PC-9 (cell line): ENCODE measurements around the gene DNAJC12. TPM values are rescaled to one million over a fixed set of nuclear protein-coding genes. Genes with fewer than 3 reads are reported as not detected.
A peak's percentile ranks its signal among the peaks of the same experiment; 100 is the strongest.
"Not testable (repeated sequence)": the region's sequence is repeated elsewhere in the genome, so short reads cannot be mapped to it uniquely, and the experiment has no call there.

Experiments used
- BruUV-seq: library from RNA; stranded (reverse); fragments of 400-500 nt; replicated peaks from 2 replicates; lab custom pipeline; 2021; lab: Mats Ljungman, UMichigan
- CTCF ChIA-PET: fragments of 300-600 bp; sonication (Branson Sonifier 250); formaldehyde crosslinking; loops from one replicate; lab custom pipeline; 2022; ENCODE audit warnings: antibody characterized with exemption; lab: Charles Lee
- POLR2A ChIA-PET: fragments of 300-600 bp; sonication (Branson Sonifier 250); formaldehyde crosslinking; loops from one replicate; lab custom pipeline; 2022; ENCODE audit warnings: antibody characterized with exemption; ENCODE audit not compliant: unreplicated experiment; lab: Charles Lee
- DNase-seq, 2 experiments: peaks; one replicate each; pipeline versions ENCODE4 v3.0.0 to v3.0.0-alpha.2; 2015 to 2022; ENCODE audit warnings: mixed read lengths in 1 of 2
- H2AFZ ChIP-seq: fragments of 200-600 bp; sonication (generic); 2 replicates; pipeline ENCODE4 v1.8.1; 2017; ENCODE audit warnings: antibody characterized with exemption
- H3F3A ChIP-seq: fragments of 200-600 bp; sonication (generic); 2 replicates; pipeline ENCODE4 v1.8.1; 2017; ENCODE audit warnings: antibody characterized with exemption, mild to moderate bottlenecking, low read depth; ENCODE audit not compliant: insufficient read depth
- H3K27ac ChIP-seq: fragments of 200-600 bp; sonication (generic); 2 replicates; pipeline ENCODE4 v1.6.1; 2016; ENCODE audit warnings: mixed run types
- H3K27me3 ChIP-seq: fragments of 200-600 bp; sonication (generic); 2 replicates; pipeline ENCODE4 v1.6.1; 2016; ENCODE audit warnings: low read depth, mixed run types; ENCODE audit not compliant: insufficient read depth
- H3K36me3 ChIP-seq: fragments of 200-600 bp; sonication (generic); 2 replicates; pipeline ENCODE4 v1.6.1; 2016; ENCODE audit warnings: low read depth, mixed run types
- H3K4me1 ChIP-seq: fragments of 200-600 bp; sonication (generic); replicated peaks from 2 replicates; pipeline ENCODE4 v1.6.1; 2016; ENCODE audit warnings: mixed run types; ENCODE audit not compliant: insufficient read depth
- H3K4me2 ChIP-seq: fragments of 200-600 bp; sonication (generic); 2 replicates; pipeline ENCODE4 v1.6.1; 2017; ENCODE audit warnings: mixed run types
- H3K4me3 ChIP-seq: fragments of 200-600 bp; sonication (generic); 2 replicates; pipeline ENCODE4 v1.6.1; 2016; ENCODE audit warnings: mixed run types
- H3K79me2 ChIP-seq: fragments of 200-600 bp; sonication (generic); 2 replicates; pipeline ENCODE4 v1.6.1; 2017; ENCODE audit warnings: low read depth, mixed run types
- H3K9me2 ChIP-seq: fragments of 200-600 bp; sonication (generic); 2 replicates; pipeline ENCODE4 v1.8.1; 2017; ENCODE audit warnings: mild to moderate bottlenecking; ENCODE audit not compliant: insufficient read depth
- H3K9me3 ChIP-seq: fragments of 200-600 bp; sonication (generic); 2 replicates; pipeline ENCODE4 v1.8.1; 2016; ENCODE audit warnings: low read depth; ENCODE audit not compliant: insufficient read depth
- H4K20me1 ChIP-seq: fragments of 200-600 bp; sonication (generic); 2 replicates; pipeline ENCODE4 v1.8.1; 2017; ENCODE audit not compliant: insufficient read depth
- EZH2 ChIP-seq: fragments of 200-600 bp; sonication (generic); IDR thresholded peaks from 2 replicates; pipeline ENCODE4 v1.8.0; 2017; ENCODE audit warnings: antibody characterized with exemption, low read depth
- intact Hi-C: fragments of 100-400 bp; cut with micrococcal nuclease; formaldehyde crosslinking; loops from one replicate; pipeline ENCODE4 v1.10.0; 2022; ENCODE audit not compliant: unreplicated experiment
- total RNA-seq: library from RNA; stranded (reverse); gene quantifications from 2 replicates; pipeline ENCODE4 v1.2.3, GENCODE V29; 2021
- TF ChIP-seq, protein P1 (sequence below): fragments of 200-600 bp; sonication (generic); conservative IDR thresholded peaks from 2 replicates; pipeline ENCODE4 v1.6.1; 2017; ENCODE audit warnings: mixed run types, antibody characterized with exemption, mild to moderate bottlenecking, moderate library complexity

Gene DNAJC12
- total RNA-seq, 1 experiment from 2014 or later, result 0.33 TPM

DNA sequence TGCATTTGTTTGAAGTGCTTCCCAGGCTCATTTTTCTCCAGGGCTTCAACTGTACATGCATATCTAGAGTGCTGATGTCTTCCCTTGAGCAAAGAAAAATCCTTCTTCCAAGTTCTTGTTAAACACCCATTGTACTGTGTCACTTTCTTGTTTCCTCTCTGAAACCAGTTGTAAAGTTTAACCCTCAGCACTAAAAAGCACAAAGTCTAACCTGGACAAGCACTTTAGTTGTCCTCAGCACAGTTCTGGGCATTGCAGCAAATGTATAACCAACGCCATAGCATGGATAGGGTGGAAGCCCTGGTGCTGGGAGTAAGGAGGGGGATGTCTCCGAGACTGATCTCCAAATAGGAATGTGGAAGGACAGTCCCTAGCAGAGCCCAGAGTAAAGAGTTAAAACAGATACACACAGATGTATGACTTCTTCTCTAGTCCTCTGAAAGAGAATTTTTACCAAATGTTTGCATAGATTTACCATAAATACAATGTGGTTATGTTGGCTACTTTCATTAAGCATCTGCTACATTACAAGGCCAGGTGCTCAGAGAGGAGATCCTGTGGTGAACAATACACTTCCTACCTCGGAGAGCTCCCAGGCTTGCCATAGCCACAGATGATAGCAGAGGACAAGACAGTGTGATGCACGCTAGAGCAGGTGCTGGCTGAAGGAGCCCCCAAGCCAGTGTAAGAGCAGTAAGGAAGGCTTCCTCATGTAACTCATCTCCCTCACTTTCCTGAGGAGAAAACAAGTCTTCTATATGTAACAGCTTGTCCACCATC, 57.0 kb downstream of the DNAJC12 start:
- Histone ChIP-seq H3K9me2 (no peaks in the 10 kb centered on the region), H2AFZ (no peak overlapping the region), H3K27ac (no peak overlapping the region), H3K4me2 (no peak overlapping the region), H3K36me3 (no peaks in the 10 kb centered on the region), H3K4me3 (no peak overlapping the region), H3K4me1 (no peaks in the 10 kb centered on the region), H3K9me3 (no peaks in the 10 kb centered on the region), H3K27me3 (no peaks in the 10 kb centered on the region), H4K20me1 (no peaks in the 10 kb centered on the region), H3F3A (no peaks in the 10 kb centered on the region), H3K79me2 (no peaks in the 10 kb centered on the region)
- CTCF ChIA-PET, result no interaction called here
- DNase-seq, result no peak
- intact Hi-C loops, result loop anchor here (1.0 to 2.0 kb wide), 2 partner anchors 115 to 850 kb away; no protein-coding TSS in a partner anchor
- no peak for TF ChIP-seq EZH2
- POLR2A ChIA-PET, result no interaction called here
- BruUV-seq, result no TSS peak

DNA sequence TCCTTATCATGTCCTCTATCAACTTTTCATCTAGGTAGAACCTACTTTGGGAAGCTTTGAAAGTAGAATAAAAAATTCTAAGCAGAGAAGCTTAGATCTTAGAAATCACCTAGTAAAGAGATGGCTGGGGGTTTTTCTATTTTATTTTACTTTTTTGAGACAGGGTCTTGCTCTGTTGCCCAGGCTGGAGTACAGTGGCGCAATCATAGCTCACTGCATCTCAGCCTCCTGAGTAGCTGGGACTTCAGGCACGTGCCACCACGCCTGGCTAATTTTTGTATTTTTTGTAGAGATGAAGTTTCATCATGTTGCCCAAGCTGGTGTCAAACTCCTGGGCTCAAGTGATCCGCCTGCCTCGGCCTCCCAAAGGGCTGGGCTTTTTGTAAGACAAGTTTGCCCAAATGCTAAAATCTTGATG, 57.8 kb downstream of the DNAJC12 start:
- H3K27ac ChIP-seq, H2AFZ ChIP-seq, H3K4me2 ChIP-seq, H3K4me3 ChIP-seq, POLR2A ChIA-PET, BruUV-seq, H3K79me2 ChIP-seq, H3K4me1 ChIP-seq, H3K27me3 ChIP-seq, H3K36me3 ChIP-seq, H3K9me2 ChIP-seq, H4K20me1 ChIP-seq, DNase-seq, H3F3A ChIP-seq, H3K9me3 ChIP-seq: not testable (repeated sequence)
- CTCF ChIA-PET, result interaction anchor here (0.6 to 1.5 kb wide), 3 partner anchors 83 to 854 kb away, joined by 3 to 7 read pairs (median 4); partner anchors contain the start of gene LRRTM3
- intact Hi-C loops, result loop anchor here (1.0 to 2.0 kb wide), 2 partner anchors 114 to 849 kb away; no protein-coding TSS in a partner anchor

DNA sequence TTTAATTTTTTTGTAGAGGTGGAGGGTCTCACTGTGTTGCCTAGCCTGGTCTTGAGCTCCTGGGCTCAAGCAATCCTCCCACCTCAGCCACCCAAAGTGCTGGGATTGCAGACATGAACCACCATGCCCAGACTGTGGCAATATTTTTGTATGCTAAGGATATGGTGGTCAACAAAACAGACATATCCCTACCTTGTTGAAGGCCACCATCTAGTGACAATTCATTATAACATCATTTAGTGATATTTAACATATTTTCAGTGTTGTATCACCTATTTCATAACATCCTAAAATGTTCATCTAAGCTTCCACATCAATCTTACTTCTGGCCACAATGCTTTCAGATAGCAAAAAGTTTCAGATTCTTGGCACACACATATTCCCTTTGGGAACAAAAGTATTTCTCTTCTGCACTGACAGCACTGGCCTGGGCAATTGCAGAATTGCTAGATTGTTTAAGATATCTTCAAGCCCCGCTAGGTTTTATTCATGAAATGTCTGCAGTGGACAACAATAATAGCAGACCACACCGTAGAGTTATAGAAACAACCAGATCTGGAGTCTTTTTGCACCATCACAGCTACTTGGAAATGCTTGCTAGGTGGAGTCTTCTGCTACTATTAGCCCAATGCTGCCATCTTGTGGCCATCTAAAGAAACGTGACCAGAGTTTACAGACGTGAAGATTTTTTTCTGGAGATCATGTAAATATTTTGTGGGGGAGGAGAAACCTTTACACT, 58.4 kb downstream of the DNAJC12 start:
- DNase-seq, result peak; percentile 55 to 65
- Histone ChIP-seq H4K20me1 (no peaks in the 10 kb centered on the region), H3K79me2 (no peaks in the 10 kb centered on the region), H3K4me2 (no peak overlapping the region), H3K9me2 (no peaks in the 10 kb centered on the region), H3K4me1 (no peaks in the 10 kb centered on the region), H3K27me3 (no peaks in the 10 kb centered on the region), H3F3A (no peaks in the 10 kb centered on the region), H3K27ac (no peak overlapping the region), H3K9me3 (no peaks in the 10 kb centered on the region), H3K36me3 (no peaks in the 10 kb centered on the region), H2AFZ (no peak overlapping the region), H3K4me3 (no peak overlapping the region)
- TF ChIP-seq, protein P1, sequence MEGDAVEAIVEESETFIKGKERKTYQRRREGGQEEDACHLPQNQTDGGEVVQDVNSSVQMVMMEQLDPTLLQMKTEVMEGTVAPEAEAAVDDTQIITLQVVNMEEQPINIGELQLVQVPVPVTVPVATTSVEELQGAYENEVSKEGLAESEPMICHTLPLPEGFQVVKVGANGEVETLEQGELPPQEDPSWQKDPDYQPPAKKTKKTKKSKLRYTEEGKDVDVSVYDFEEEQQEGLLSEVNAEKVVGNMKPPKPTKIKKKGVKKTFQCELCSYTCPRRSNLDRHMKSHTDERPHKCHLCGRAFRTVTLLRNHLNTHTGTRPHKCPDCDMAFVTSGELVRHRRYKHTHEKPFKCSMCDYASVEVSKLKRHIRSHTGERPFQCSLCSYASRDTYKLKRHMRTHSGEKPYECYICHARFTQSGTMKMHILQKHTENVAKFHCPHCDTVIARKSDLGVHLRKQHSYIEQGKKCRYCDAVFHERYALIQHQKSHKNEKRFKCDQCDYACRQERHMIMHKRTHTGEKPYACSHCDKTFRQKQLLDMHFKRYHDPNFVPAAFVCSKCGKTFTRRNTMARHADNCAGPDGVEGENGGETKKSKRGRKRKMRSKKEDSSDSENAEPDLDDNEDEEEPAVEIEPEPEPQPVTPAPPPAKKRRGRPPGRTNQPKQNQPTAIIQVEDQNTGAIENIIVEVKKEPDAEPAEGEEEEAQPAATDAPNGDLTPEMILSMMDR, result peak; percentile 92
- TF ChIP-seq EZH2, result no peak
- POLR2A ChIA-PET, result no interaction called here
- intact Hi-C loops, result loop anchor here (1.0 to 10.0 kb wide), 3 partner anchors 113 to 849 kb away; no protein-coding TSS in a partner anchor
- BruUV-seq, result no TSS peak
- CTCF ChIA-PET, result interaction anchor here (0.5 to 1.5 kb wide), 5 partner anchors 9 to 854 kb away, joined by 3 to 17 read pairs (median 4); partner anchors contain the start of gene LRRTM3

DNA sequence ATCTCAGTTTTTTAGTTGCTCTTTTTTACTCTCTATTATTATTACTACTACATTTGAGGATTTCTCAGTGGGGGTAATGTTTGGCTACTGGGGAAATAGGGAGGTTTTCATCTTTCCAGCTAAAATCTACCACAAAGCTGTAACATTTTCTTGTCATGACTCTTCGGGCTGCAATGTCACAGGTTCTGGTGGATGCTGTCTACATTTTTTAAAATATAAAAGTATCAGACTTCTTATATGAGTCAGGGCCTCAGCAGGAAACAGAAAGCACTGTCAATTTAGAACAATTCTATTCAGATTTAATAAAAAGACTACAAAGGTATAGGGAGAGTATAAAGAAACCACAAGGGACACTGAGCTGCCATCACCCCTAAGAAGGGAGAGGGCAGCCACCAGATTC, 61.6 kb downstream of the DNAJC12 start:
- Histone ChIP-seq H3K4me3 (no peak overlapping the region), H3K9me3 (no peaks in the 10 kb centered on the region), H3K27me3 (no peaks in the 10 kb centered on the region), H3K36me3 (no peaks in the 10 kb centered on the region), H4K20me1 (no peaks in the 10 kb centered on the region), H3K9me2 (no peaks in the 10 kb centered on the region), H3K4me1 (no peaks in the 10 kb centered on the region), H3F3A (no peaks in the 10 kb centered on the region), H3K79me2 (no peaks in the 10 kb centered on the region), H3K27ac (no peak overlapping the region), H2AFZ (no peak overlapping the region), H3K4me2 (no peak overlapping the region)
- TF ChIP-seq, protein P1, result no peak
- TF ChIP-seq EZH2, result no peak
- no TSS peak for BruUV-seq
- CTCF ChIA-PET, result interaction anchor here (0.6 kb wide), 1 partner anchor 73 kb away, joined by 10 read pairs; no protein-coding TSS in a partner anchor
- POLR2A ChIA-PET, result no interaction called here
- DNase-seq, result no peak
- intact Hi-C loops, result loop anchor here (10.0 kb wide), 1 partner anchor 252 kb away; no protein-coding TSS in a partner anchor
